Measurements from ENCODE around the gene ZBED6.

GRCh38 chr1:203840208-203840808 lies 44.9 kb downstream of the ZBED6 start:
- no peak for TF ChIP-seq GABPA (IDR thresholded peaks at IDR 0.05 in 1 of 2, conservative IDR thresholded peaks at IDR 0.05 in 1 of 2)
- TF ChIP-seq CTCF (IDR thresholded peaks at IDR 0.05; ENCODE audit: low read depth, low read length, missing input control) = no peak
- no peak for TF ChIP-seq RAD21 (IDR thresholded peaks at IDR 0.05)
- TF ChIP-seq JUND (IDR thresholded peaks at IDR 0.05) = no peak
- TF ChIP-seq MAX (IDR thresholded peaks at IDR 0.05) = no peak
- TF ChIP-seq TAF1 (conservative IDR thresholded peaks at IDR 0.05) = no peak
